Omental fat pad (tissue), 4 donors: Measurements from ENCODE around the gene LRRC28. TPM values are rescaled to one million over a fixed set of nuclear protein-coding genes. Genes with fewer than 3 reads are reported as not detected.

Experiments used
- ATAC-seq: fragments of 150-250 bp; one replicate; pipeline ENCODE4 v1.9.1; 2016; ENCODE audit warnings: mild to moderate bottlenecking, moderate library complexity; ENCODE audit not compliant: low FRiP score
- DNase-seq: peaks from one replicate; pipeline ENCODE4 v3.0.0-alpha.2; 2019; ENCODE audit warnings: low spot score
- CTCF ChIP-seq, 3 donors: fragments of 450-650 bp; IDR thresholded peaks; one replicate each; pipeline ENCODE4 v1.5.1; 2016 to 2017; ENCODE audit warnings: antibody characterized with exemption in 3 of 3, mild to moderate bottlenecking in 3 of 3, moderate library complexity in 2 of 3
- total RNA-seq, 4 donors: library from RNA; depleted of rRNA; stranded (reverse); fragments of >200 nt; gene quantifications; one replicate each; pipeline ENCODE4 v1.1.0, GENCODE V29; 2016

The LRRC28 gene
- total RNA-seq, 4 donors from 2014 or later = 27.6 to 32.3 (median 30.5) TPM

- no peak for ATAC-seq
- no peak for TF ChIP-seq CTCF (IDR thresholded peaks at IDR 0.05)
These were observed 12.8 kb downstream of the LRRC28 start for GRCh38 chr15:99264125-99264524.

DNA sequence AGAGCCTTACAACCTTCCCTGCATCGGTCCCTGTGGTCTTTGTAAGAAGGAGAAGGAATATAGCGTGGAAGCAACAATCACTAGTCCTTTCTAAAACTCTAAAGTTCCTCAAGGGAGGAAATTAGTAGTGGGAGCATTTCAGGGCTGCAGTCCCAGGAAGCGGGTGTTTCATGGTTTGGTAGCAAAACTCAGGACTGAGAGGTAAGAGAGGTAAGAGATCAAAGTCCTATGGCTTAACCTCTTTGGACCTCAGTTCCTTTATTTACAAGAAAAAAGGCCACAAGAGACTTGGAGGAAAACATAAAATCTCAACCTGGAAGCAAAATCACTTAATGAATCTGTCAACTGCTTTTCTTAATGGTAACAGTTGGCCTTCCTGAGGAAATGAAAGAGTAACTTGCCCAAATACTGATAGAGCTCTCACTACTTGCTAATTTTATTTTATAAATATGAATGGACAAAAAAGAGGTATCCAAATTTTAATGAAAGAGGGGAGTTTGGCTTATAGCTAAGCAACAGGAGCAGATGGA, 14.3 kb downstream of the LRRC28 start:
- DNase-seq (no peak), ATAC-seq (no peak)
- no peak for TF ChIP-seq CTCF (IDR thresholded peaks at IDR 0.05)

More at GRCh38 chr15:99264125-99264524, 12.8 kb downstream of the LRRC28 start:
- DNase-seq = no peak

- no peak for ATAC-seq
- TF ChIP-seq CTCF (IDR thresholded peaks at IDR 0.05) = no peak
- DNase-seq = no peak
These were observed 16.7 kb downstream of the LRRC28 start for GRCh38 chr15:99267957-99268356.

GRCh38 chr15:99268431-99268830, 17.1 kb downstream of the LRRC28 start:
- ATAC-seq = no peak
- no peak for DNase-seq
- TF ChIP-seq CTCF (IDR thresholded peaks at IDR 0.05) = no peak

DNA sequence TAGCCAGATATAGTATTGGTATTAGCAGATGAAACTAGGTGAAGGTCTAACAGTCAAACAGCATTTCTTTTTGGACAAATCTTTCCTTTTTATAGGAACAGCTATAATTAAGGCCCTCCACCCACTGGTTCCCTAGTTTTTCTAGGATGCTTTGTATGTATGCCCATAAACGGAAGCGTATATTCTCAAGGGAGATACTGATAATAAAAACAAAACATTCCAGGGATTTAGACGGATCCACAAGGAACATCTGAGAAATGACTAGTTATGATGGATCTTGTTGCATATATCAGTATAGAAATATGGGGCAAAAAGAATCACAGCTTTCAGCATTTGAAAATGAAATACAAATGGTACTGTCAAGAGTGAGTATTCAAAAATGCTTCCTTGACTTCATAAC, 22.5 kb downstream of the LRRC28 start:
- DNase-seq (no peak), ATAC-seq (no peak)
- no peak for TF ChIP-seq CTCF (IDR thresholded peaks at IDR 0.05)

GRCh38 chr15:99275061-99275460, 23.8 kb downstream of the LRRC28 start:
- no peak for TF ChIP-seq CTCF (IDR thresholded peaks at IDR 0.05)
- DNase-seq (no peak), ATAC-seq (no peak)

- DNase-seq (no peak), ATAC-seq (no peak)
- no peak for TF ChIP-seq CTCF (IDR thresholded peaks at IDR 0.05)
These were observed 24.3 kb downstream of the LRRC28 start for GRCh38 chr15:99275525-99276128.
